GM18951 (cell line): ENCODE measurements around the gene SPON1.

Experiments used
- POLR2A ChIP-seq: IDR thresholded peaks from 4 replicates; pipeline ENCODE4 v1.6.1; 2011; ENCODE audit warnings: mild to moderate bottlenecking; ENCODE audit not compliant: insufficient read length, insufficient read depth; ENCODE audit errors: extremely low read depth
- in situ Hi-C: fragments of 300-500 bp; cut with MboI; formaldehyde crosslinking; loops from one replicate; pipeline ENCODE4 v1.12.0; 2022; ENCODE audit warnings: low sequenced_read_pairs, mixed read lengths, inconsistent platforms; ENCODE audit not compliant: unreplicated experiment

SPON1 gene

DNA sequence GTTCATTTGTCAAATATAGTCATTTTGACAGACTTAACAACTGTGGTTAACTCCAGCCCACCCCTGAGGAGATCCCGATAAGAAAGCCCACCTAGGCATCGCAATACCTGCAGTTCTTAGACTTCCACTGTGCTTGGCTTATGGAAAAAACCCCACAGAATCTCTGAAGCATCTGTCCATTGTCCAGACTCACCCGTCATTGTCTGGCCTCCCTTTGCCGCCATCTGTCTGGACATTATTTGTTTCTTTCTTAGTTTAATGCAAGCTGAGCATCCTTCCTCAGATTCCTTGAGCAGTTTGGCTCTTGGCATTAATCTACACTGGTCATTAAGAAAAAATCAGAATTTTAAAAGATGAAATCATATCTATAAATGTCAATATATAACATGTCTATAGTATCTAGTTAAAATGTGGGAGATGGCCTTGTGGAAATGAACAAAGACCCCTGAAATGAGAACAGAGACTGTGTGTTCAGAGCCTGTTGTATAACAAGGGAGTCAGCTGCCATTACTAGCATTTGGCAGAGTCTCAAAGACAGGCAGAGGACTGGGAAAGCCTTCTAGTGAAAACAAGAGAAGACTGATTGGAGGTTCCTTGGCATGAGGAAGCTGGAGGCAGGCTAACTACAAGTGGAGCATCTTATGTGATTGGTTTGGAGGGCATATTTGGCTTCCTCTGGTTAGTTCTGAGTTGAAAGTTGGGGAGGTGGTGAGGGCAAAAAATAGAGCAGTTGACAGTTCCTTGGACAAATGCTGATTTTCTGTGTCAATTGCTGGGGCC, 80.4 kb downstream of the SPON1 start:
- TF ChIP-seq POLR2A = no peak
- in situ Hi-C loops = no loop called here

DNA sequence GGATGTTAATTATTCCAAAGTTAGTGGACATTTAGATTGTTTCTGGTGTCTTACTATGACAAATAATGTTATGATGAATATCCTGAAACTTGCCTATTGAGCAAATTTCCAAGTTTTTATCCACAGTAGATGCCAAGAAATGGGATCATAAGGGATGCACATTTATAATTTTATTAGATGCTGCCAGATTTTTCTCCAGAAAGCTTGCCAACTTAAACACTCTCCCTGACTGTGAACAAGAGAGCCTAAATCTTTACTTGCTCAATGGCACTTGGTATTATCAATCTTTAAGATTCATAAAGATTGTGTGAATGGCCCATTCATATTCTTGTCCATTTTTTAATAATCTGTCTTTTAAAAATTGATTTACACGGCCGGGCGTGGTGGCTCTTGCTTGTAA, 82.4 kb downstream of the SPON1 start:
- in situ Hi-C loops = no loop called here
- TF ChIP-seq POLR2A = no peak

DNA sequence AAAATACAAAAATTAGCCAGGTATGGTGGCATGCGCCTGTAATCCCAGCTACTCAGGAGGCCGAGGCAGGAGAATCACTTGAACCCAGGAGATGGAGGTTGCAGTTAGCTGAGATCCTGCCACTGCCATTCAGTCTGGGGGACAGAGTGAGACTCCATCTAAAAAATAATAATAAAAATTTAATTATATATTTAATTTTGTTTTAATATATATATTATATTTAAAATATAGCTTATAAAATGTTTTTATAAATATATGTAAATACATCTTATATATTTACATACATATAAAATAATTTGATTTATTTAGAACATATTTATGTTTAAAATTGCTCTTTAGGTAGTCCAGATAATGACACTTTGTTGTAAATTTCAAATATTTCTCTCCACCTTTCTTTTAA, 82.9 kb downstream of the SPON1 start:
- TF ChIP-seq POLR2A = no peak
- in situ Hi-C loops = no loop called here

DNA sequence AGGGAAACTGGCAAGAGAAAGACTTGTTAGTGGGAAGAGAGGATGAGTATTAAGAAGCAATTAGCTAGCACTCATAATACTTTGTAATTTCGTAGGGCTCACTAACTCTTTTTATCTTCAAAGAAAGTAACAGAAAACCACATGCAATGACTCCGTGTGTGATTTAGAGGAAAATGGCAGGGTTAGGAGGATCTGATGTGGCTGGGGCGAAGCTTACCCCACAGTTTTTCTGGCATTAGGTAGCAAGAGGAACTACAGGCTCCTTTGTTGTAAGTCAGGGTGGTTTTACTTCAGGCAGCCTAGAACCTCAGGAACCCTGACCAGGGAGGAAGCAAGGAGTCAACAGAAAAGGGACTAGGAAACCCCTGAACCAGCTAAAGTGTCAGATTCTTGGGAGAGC, 89.7 kb downstream of the SPON1 start:
- in situ Hi-C loops = no loop called here
- no peak for TF ChIP-seq POLR2A

DNA sequence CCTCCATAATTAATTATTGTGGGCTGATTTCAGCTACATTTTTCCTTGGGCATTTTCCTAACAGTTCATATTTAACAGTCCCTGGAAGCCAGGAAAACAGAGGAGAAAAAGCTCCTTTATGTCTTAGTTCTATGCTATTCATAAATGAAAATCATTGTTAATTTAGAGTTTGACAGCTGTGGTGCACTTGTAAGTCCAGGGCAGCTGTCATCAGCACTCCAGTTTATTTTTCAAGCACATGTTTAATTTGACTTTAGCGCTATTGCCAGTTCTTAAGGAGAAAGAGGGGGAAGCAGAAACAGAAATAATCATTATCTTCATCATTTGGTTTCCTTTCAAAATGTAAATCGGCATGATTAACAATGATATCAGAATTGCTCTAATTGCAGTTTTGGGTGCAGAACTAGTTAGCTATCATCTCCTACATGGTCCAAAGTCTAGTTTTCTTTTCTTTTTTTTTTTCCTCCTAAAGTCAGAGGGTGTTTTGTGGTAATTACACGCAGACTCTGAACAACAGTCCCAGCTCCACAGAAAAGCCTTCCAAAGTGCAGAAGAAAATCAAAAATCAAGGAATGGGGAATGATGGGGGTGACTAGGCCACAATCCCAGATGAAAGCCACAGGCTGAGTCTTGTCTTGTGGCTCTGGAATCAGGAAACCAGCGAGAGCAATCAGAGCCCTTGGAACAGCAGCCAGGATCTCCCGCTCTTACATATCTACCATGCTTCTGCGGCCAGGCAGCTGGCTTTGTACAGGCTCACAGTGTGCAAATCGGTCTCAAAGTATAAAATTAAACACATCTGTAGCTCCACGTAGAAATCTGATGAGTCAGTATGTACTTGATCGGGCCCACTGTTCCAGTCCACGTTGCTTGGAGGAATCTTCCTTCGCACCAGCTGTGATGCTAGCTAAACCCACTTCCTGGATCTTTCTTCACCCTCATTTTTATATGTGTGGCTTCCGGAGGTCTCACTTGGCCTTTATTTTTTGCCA, 91.9 kb downstream of the SPON1 start:
- in situ Hi-C loops = no loop called here
- no peak for TF ChIP-seq POLR2A

DNA sequence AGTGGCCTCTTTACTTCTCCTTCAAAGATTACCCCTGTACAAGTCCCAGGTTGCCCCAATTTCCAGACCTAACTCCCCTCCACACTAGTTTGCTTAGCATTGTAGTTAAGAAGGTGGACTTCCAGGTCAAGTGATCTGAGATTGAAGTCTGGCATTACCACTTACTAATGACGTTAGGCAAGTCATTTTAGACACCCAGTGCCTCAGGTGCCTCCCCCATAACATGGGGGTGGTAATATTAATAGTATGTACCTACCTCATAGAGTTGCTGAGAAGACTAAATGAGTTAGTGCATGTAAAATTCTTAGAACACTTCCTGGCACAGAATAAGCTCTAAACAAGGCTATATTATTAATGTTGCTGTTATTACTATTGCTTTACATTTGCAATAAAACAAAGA, 93.4 kb downstream of the SPON1 start:
- in situ Hi-C loops = no loop called here
- TF ChIP-seq POLR2A = no peak

DNA sequence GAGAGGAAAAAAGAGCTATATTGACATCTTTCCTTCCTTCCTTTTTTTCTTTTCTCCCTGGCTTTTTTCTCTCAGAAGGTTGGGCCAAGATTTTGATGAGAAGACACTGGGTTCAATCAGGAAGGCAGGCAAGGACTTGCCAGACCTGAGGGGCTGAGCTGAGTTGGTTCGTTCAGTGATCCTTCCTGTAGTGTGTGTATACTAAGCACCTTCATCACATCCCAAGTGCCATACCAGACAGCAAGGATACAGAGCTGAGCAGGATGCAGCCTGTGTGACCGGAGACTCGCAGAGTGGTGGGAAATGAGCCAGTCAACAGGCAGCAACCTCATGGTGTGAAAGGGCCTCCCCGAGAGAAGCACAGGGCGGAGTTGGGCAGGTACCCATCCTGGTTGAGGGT, 95.5 kb downstream of the SPON1 start:
- in situ Hi-C loops = no loop called here
- TF ChIP-seq POLR2A = no peak

DNA sequence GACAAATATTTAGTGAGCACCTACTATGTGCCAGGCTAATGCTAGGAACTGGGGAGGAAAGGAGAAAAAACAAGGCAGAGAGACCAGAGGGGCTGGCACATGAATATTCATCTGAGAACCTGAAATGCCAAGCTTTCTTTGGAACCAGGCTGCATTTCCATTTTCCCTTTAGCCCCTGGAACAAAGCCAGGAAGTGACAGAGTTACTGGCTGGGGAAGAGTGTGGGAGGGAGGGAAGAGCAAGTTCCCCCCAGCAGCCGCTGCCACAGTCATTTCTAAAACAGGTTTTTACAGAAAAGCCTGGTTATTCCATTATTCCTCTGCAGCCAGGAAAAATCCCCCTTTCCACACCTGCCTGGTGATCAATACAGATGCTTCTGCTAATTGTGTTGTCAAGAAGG, 97.0 kb downstream of the SPON1 start:
- TF ChIP-seq POLR2A = no peak
- in situ Hi-C loops = no loop called here

DNA sequence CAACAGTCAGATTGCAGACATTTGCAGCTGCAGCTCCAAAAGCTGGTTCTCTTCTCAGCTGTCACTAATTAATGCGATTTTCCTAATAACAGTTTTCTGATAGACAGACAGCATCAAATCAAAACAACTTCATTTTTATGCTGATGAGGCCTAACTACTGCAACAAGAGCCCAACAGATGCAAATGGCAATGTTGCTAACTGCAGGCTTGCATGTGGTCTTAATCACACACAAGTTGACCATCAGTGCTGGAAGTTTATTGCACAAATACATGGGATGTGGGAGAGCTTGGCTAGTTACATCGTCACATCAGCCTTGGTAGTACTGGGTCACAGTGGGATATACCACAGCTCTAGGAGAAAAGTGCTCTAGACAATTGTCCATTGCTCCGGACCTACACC, 99.2 kb downstream of the SPON1 start:
- in situ Hi-C loops = no loop called here
- no peak for TF ChIP-seq POLR2A

DNA sequence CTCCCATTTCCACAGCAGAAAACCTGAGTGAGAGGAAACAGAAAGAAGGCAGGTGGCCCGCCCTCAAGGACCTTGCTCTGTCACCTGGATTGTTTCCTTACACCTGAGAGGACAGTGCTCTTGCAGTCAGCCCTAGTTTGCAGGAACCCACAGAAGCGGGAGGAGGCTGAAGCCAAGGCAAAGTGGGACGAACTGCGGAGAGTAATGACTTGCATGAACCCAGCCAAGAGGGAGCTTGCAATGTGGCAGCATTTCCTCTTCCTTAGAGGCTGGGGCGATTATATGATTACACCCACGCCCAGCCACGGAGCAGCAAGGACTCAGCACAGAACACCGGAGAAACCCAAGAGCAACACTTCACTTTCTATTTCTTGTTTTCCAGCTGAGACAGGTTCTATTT, 102.6 kb downstream of the SPON1 start:
- TF ChIP-seq POLR2A = no peak
- in situ Hi-C loops = no loop called here

DNA sequence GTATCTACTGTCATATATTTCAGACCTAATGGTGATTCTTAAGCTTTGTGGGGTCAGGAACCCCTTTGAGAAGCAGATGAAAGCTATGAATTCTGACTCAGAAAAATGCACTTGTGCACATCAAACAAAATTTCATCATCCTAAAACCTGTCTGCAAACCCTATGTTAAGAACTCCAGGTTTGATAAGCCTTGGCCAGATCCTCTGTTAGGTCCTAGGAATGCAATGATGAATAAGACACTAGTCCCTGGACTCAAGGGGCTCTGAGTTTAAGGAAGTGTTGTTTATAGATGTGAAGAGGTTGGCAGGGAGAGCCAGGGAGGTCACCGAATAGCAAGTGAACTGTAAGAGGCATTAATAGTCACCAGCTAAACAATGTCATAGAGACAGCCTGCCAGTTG, 103.2 kb downstream of the SPON1 start:
- in situ Hi-C loops = no loop called here
- no peak for TF ChIP-seq POLR2A

DNA sequence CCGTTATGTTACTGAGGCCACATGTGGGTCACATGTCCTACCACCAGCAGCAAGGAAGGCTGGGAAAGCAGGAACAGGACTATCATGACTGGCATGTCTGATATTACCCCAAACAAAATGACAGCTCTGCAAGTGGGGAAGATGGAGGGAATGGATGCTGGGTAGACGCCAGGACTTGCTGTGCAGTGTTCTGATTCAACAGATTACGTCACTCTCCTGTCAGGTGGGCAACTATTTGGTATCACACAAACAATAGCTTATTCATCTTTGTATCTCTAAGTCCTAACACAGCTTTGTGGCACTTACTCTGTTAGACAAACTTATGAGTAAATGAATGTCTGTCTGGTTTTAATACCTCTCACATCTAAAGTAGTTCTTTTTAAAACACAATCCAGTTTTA, 105.2 kb downstream of the SPON1 start:
- no peak for TF ChIP-seq POLR2A
- in situ Hi-C loops = no loop called here

DNA sequence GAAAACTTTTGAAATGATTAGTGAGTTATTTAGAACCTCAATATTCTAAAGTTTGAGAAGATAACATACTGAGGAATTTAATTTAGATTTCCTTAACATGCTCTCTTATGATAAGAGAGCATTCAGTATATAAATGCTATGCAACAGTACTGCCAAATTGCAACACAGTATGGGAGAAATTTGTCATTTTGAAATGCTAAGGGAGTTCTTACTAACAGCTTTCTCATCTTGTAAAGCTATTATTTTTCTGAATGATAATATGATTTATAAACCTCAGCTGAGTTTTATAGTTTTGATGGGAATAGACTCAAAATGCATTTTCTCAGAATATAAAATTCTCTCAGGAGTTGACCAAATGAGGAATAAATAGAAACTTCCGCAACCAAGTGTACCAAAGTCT, 108.4 kb downstream of the SPON1 start:
- TF ChIP-seq POLR2A = no peak
- in situ Hi-C loops = no loop called here

DNA sequence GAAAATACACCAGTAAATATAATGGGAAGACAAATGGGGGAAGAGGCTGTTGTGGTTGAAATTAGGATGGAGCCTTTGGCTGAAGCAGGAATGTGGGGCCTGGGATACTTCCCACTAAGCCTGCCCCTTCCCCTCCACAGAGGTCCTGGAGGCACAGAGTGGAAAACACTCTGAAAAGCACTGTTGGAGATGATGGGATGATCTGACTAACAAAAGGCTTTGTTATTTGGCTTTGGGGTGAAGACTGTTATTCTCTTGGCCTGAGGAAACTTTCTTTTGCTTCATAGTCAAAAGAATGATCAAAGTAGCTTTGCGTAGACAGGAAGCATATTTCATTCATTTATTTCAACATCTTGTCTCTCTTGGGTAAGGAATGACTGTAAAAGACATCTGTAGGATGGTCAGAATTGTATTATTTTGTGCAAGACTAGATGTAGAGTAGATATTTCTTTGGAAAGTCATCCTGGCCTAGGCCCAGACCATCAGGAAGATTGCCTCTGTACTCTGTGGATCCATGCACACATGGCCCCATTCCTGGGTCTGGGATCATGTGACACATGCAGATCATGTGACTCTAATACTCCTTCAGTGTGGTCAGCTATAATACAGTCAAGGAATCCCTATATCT, 111.4 kb downstream of the SPON1 start:
- no peak for TF ChIP-seq POLR2A
- in situ Hi-C loops = no loop called here
